NCI-H146 treated with DMSO at 0.1 percent for 48 hours (cell line): ENCODE data around the gene UTS2B.
A peak's percentile ranks its signal among the peaks of the same experiment; 100 is the strongest.

ENCODE experiments used
- DNase-seq: peaks from one replicate; lab custom pipeline; 2025; ENCODE audit not compliant: unreplicated experiment; lab: John Stamatoyannopoulos, UW

The UTS2B gene, protein sequence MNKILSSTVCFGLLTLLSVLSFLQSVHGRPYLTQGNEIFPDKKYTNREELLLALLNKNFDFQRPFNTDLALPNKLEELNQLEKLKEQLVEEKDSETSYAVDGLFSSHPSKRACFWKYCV

DNA sequence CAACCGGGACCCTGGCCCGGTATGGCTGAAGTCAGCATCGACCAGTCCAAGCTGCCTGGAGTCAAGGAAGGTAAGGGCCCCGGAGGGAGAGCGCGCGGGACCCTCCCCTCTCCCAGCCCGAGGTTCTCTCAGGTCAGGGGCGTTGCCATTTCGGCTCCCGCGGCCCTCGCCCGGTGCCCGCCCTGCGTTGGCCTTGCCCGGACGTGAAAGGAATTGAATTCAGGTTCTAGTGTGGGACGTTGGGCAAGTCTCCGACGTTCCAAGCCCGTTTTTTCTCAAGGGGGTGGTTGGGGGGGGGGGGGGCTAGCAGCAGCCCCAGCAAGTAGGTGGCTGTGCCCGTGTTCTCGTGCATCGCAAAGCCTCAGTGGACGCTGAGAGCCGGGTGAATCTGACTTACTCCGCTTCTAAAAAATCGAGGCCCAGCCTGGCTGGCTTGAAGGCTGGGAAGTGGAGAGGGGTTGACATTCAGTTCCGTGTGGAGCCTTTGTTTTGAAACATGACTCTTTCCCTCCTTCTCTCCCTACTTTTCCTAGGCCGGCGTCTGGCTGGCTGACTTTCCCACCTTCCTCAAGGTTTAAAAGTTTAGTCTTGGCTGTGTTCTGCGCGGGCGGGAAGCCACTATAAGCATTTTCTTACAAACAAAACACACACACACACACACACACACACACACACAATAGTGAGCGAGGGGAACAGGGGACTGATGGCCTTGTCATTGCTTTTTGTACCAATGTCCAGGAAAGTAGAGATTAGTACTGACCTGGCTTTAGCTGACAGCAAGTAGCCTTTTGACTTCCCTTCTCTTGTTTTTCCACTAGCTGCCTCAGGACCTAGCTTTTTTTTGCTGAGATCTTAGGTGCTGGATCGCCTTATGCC, at the start of gene UTS2B:
TSS of gene UTS2B (minus strand) at position 873 of the 876 bp plus-strand sequence. CDS start 48,337 bp downstream, outside the sequence.
- peak; percentile 61 for DNase-seq

DNA sequence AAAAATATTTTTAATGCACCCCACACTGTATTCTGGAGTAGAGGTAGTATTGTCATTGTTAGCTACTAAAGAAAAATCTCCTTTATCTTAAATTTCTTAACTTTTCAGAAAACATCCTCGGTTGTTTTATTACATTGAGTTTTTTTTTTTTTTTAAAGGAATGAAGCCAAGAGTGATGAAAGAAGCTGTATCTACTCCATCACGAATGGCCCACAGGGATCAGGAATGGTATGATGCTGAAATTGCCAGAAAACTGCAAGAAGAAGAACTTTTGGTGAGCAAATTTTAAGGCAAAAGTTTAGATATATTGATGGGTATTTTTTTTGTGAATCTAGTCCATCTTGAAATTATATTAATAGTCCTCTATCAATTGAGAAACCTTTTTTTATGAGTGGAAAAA, 49.7 kb upstream of the UTS2B start:
- no peak for DNase-seq

DNA sequence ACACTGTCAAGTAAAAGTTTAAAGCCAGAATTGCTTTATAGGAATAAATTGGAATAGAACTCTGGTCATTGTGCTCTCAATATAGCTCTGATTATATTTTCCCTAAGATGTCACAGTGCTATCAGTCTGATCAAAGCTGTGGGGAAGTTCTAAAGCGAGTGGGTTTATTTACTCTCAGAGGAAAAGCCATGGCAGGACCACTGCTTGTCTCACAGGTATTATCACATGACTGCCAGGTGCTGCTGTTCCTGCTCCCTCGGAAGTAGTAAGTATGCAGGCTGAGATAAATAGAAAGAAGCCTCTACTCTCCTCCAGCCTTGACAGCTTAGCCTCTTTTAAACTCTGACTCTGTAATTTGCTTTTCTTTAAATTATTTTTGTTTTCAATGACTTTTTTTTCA, 49.1 kb upstream of the UTS2B start:
- no peak for DNase-seq

DNA sequence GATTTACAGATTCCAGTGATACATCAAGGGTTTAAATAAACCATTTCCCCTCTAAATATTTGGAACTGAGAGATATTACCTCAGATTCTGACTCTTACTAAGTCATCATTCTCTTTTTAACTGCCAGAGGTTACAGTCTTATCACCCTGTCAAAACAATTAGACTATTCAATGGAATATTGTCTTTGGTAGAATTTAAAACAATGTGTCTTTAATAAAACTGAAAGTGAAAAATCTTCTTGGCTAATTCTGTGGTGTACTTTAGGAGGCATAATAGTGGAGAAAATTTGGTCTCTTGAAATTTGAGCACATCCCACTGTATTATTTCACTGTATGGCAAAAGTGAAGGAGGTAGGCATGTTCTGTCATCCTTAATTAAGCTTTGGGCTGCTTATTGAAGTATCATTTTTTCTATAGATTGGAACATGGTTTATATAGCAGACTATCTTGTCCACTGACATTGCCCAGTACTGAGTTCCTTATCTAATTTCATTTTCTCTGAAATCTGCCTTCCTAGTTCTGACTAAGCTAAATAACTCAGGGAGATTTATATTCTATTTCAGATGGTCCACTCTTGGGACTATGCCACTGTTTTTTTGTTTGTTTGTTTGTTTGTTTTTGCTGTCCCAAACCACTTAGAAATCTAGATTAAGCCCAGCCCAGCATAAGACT, 48.0 kb upstream of the UTS2B start:
- no peak for DNase-seq

DNA sequence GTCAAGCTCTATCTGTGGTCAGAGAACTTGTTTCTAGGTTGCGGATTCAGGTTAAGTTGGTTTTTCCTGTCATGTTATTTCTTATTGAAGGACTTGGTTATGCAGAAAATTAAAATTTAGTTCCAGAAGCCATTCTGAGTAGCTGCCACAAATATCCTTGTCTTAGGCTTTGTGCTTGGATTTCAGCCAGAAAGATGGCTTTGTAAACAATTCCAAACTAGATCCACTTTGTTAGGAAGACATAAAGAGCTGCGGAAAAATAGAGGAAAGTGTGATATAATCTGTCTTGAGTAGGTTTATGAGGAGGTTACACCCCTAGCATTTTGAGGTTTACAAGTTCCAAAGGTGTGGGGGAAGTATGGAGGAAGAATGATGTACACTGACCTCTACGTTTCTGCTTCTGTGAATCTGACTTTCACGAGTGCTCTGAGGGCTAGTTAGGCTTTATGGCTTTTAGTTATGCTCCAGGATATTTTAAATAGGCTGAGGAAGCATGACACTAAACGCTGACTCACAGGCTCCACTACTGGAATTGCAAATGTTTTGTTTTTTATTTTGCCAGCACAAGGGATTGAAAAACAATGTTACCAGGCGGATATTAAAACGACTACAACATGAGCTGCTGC, 46.3 kb upstream of the UTS2B start:
- DNase-seq, result no peak

DNA sequence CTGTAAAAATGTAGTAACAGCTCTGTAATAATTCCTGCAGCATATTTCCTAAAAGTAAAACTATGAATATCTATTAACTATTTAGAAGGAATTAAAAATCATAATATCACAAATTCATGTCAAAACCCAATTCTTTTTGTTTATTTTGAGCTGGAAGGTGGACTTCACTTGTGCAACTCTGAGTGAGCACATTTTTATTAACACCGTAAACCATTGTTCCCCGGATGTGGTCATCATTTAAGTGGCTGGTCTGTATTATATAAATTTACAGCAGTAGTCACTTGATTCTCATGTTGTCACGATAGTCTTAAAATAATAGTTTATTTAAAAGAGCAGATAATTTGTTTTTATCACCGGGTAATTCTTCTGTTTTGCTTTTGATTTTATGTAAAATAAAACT, 43.0 kb upstream of the UTS2B start:
- no peak for DNase-seq

DNA sequence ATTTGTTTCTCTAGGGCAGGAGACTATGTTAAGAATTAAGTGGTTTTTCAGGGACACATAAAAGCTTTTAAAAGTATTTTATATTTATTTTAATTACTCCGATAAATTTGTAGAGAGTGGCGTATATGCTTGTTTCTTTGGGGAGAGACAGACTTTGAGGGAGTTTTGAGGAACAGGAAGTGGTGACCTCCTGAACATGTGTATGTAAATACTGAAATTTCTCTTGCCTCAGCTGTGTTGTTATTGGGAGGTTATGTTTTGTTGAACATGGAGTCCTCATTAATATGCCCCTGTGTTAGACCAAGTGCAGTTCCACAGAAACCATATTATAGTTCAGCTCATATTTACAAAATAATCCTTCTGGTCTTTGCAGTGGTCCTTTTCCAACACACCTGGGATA, 41.8 kb upstream of the UTS2B start:
- no peak for DNase-seq

DNA sequence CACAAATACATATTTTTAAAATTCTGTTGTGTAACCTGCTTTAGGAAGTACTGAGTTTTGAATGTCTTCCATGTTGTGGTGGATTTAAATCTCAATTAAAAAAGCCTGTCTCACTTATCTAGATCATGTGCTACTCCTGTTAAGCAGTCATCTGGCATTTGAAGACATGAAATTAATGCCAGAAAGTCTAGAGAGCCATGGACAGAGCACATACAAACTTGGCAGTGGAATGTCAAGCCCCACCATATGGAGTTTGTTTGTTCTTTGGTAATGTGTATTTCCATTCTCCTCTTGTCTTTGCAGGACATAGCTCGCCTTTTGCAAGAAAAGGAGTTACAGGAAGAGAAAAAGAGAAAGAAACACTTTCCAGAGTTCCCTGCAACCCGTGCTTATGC, 39.3 kb upstream of the UTS2B start:
- DNase-seq, result no peak

DNA sequence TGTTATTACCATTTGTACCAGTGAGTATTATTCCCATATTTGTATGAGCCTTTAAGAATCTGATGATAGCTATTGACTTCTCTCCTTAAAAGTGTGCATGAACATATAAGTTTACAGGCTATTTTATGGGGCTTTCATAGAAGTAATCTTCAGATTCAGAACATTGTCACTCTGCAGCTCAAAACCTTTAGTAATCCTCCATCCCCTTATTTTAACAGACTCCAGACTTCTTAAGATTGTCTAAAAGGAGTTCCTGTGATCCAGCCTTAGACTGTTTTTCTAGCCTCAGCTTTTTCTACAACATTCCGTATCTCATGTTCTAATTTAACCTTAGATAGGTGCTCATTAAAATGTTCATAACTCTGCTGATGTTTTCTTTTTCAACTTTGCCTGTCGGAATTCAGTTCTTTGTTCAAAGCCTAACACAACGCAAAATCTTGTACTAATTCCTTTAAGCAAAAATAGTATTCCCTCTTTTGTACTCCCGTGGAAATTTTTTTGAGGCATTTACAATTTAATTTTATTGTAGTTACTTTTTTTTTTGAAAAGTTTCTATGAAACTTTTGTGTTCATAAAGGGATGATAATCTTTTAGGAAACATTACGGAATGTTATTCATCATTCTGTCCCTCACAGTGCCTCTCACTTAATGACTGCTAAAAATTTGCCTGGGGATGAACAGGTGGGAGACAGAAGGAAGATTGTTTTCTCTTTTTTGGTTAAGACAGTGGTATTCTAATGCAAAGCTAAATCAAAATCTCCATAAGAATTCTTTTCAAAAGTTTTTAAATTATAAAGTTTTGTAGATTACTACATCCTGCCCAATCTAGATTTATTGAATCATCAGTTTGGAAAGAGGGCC, 38.7 kb upstream of the UTS2B start:
- DNase-seq, result no peak

DNA sequence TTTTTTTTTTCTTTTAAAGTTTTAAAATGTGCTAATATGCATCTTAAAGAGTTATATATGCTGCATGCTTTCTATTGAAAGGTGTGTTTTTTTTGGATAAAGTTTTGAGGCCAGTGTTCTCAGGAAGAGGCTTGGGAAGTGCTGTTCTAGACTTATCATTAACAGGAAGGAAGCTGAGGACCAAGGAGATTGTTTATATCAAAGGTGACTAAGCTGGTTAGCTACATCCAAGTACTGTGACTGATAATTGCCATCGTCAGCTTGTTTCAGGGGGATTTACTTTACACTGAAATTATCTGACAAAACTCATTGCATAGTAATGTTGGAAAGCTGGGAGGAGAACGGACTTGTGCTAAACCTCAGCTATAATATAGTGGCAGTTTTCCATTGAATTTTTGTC, 36.3 kb upstream of the UTS2B start:
- no peak for DNase-seq

DNA sequence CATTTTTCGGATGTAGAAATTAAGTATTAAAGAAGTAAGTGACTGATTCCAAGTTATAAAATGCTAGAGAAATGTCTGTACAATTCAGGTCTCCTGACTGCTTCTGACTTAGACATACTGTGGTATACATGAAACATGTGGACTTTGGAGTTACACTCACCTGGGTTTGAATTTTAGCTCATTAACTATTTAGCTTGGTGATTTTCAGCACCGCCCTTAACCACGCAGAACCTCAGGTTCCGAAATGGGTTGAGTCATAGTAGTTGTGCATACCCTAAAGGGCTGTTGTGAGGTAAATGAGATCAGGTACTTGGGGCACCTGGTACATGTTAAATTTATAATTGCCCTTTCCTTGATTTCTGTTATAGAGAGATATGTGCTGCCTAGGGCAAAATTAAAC, 32.9 kb upstream of the UTS2B start:
- DNase-seq, result no peak

DNA sequence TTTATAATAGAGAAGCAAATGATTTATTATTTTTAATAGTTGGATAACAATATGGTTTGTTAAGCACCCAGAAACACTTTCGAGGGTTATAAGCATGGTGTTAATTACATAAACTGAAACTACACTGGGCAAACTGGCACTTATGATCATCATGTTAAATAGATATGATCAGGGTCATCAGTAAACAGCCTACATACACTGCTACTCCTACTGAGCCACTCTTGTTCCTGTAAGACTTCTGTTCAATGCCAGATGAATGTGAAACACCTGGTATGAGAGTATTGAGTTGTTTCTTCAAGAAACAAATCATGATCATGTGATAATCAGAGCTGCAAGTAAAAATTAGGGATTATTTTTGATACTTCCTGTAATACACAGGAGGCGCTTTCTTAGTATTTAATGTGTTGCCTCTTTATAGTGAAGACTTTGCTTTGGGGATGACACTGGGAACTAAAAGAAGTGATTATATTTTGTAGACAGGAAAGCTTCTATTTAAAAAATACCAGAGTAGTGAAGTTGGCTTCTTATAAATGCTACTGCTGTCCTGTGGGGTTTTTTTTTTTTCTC, 32.3 kb upstream of the UTS2B start:
- no peak for DNase-seq

DNA sequence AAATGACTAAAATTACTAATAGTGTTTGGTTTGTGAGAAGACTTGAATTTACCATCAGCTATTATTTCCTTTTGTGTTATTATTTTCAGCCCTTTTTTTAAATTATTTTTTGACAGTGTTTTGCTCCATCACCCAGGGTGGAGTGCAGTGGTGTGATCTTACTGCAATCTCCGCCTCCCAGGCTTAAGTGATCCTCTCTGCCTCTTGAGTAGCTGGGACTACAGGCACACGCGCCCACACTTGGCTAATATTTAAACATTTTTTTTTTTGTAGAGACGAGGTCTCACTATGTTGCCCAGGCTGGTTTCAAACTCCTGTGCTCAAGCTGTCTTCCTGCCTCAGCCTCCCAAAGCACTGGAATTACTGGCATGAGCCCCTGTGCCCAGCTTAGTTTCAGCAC, 31.7 kb upstream of the UTS2B start:
- no peak for DNase-seq

DNA sequence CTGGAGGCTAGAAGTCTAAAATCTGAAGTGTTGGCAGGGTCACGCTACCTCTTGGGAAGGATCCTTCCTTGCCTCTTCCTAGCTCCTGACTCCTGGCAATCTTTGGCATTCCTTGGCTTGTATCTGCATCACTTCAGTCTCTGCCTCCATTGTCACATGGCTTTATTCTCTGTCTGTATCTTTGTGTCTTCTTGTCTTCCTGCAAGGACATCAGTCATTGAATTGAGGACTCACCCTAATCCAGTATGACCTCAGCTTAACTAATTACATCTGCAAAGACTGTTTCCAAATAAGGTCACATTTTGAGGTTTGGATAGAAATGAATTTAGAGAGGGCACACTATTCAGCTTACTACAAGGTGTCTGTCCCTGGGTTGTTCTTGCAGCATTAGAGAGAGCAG, 31.1 kb upstream of the UTS2B start:
- no peak for DNase-seq

DNA sequence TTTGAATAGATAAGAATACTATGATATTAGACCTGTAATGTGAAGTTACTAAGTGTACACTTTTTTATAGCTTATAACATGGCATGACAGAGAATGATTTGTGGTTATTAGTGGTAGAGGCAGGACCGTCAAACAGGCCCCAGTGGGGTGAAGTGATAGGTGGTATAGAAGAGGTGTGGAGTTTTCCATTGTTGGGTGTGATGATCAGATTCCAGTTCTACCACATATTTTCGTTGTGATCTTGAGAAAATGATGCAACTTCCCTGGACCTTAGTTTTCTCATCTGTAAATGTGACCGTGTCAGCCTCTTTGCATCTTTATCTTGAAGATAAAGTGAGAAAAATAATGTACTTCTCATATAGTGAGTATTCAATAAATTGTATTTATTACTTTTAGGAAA, 30.3 kb upstream of the UTS2B start:
- DNase-seq, result no peak

DNA sequence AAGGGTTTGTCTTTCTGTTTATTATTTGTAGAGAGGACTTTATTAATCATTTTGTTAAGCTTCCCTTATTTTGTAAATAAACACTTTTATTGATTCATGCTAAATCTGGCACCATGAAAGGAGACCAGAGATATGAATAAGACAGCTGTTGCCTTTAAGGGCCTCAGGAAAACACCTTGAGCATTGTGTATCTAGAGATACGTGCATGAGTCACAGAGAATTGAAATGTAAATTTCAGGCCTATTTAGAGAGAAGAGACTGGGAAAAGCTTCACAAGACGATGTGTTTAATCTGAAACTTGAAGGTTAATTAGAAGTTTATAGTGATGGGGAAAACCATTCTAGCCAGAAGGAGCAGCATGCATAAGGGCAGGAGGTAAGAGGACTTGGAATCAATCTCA, 28.6 kb upstream of the UTS2B start:
- DNase-seq, result no peak

DNA sequence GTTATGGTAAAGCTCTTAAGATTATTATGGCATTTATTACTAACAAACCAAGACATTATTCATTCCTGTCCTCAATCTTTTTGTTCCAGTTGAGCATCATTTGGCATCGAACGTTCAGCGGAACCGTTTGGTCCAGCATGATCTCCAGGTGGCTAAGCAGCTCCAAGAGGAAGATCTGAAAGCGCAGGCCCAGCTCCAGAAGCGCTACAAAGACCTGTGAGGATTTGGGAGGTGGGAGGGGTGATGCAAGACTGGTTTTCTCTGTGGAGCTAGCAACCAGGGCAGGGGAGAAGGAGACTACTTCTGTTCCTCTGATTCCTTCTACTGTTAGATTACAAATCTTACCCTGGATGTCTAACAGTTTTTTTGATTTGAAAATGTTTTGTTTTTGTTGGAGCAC, 27.6 kb upstream of the UTS2B start:
- DNase-seq, result no peak

DNA sequence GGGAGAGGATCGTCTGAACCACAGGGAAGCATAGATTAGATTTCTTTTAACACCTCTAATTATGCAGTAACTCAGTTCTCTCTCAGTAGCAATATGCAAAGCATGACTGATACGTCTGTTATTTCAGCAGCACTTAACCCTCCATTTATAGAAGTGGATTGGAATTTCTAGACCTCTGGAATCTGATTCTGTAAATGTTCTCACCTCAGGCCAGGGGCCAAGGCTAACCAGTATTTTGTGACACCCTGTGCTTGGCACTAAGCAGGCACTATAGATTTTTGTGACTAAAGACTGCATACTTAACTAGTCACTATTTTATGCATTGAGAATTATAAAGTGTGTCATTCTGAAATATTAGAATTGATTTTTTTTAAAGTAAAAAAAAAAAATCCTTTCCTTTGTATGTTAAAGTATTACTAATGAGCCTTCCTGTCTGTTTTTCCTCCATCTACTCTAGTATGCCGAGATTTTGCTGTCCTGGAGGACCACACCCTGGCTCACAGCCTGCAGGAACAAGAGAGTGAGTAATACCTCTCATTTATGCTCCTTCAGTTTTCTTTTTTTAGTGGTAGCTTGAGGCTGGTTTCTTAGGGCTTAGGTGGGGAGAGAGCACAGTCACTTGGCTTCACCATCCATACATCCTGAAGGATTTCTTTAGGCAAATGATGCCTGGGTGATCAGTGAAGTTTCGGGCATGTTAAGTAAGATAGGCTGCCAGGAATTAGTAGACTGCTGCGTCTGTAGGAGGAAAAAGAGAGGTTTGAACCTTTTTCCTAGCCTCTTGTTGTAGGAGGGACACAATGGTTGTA, 26.5 kb upstream of the UTS2B start:
- DNase-seq, result no peak

DNA sequence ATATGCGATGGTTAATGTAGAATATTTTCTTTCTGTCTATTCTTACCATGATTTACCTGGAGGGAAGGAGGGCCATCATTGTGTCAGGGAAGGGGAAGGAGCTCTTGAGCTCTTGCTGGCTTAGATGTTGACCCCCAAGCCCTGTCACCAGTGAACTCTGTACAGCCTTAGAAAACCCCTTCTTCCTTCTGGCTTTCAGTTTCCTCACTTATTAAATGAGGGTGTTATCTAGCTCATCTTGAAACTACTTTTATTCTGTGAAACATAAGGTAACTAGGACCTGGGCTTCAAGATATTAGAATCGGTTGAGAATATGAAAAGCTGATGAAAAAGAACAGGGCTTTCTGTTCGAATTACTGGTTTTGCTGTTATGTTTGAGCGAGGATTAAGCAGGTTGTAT, 25.1 kb upstream of the UTS2B start:
- DNase-seq, result no peak
